HFF-Myc (cell line): ENCODE data around the gene HSD17B3.
A peak's percentile ranks its signal among the peaks of the same experiment; 100 is the strongest.

Source experiments
- DNase-seq: peaks from one replicate; pipeline ENCODE4 v3.0.0-alpha.2; 2011; ENCODE audit warnings: low read depth; ENCODE audit errors: extremely low read depth
- H3K4me3 ChIP-seq: replicated peaks from 2 replicates; pipeline ENCODE4 v1.5.1; 2011; ENCODE audit warnings: low read depth, mild to moderate bottlenecking, control low read depth, low read length
- TF ChIP-seq, protein P1 (sequence below): IDR thresholded peaks from 2 replicates; pipeline ENCODE4 v1.5.1; 2012; ENCODE audit warnings: mild to moderate bottlenecking, low read depth, low read length, control low read depth; ENCODE audit errors: missing control alignments

HSD17B3 gene

DNA sequence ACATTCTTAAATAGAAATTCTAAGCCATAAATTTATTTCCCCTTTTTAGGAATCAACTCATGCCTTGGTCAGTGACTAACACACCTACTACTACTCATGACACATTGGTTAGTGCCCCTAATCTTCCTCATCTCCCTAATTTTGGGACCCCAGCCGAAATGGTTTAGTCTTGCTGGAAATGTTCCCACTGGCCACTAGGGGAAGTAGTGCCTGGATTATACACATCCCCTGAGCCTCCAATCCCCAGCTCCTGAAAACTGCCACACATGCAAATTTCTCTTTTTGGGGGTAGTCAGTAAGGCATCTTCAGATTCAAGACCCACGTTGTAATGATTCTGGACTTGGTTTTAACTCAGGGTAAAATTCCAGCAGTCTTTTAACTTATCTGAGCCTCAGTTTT, 79.8 kb downstream of the HSD17B3 start:
- H3K4me3 ChIP-seq, result no peak overlapping the region
- DNase-seq, result no peak
- TF ChIP-seq, protein P1, sequence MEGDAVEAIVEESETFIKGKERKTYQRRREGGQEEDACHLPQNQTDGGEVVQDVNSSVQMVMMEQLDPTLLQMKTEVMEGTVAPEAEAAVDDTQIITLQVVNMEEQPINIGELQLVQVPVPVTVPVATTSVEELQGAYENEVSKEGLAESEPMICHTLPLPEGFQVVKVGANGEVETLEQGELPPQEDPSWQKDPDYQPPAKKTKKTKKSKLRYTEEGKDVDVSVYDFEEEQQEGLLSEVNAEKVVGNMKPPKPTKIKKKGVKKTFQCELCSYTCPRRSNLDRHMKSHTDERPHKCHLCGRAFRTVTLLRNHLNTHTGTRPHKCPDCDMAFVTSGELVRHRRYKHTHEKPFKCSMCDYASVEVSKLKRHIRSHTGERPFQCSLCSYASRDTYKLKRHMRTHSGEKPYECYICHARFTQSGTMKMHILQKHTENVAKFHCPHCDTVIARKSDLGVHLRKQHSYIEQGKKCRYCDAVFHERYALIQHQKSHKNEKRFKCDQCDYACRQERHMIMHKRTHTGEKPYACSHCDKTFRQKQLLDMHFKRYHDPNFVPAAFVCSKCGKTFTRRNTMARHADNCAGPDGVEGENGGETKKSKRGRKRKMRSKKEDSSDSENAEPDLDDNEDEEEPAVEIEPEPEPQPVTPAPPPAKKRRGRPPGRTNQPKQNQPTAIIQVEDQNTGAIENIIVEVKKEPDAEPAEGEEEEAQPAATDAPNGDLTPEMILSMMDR, result peak; percentile 65

DNA sequence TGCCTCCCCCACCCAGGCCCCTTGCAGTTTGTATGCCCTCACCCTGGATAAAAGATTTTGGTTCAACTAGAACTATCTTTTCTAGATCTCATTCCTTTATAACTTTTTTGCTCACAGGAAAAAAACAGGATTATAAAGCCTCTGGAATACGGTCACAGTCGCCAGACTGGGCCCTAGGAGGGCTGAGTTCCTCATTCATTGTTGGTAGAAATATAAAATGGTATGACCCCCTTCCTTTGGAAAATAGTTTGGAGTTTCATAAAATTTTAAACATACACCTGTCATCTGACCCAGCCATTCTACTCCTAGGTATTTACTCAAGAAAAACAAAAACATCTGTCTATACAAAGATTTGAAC, 82.1 kb downstream of the HSD17B3 start:
- H3K4me3 ChIP-seq, result no peak overlapping the region
- TF ChIP-seq, protein P1, result no peak

DNA sequence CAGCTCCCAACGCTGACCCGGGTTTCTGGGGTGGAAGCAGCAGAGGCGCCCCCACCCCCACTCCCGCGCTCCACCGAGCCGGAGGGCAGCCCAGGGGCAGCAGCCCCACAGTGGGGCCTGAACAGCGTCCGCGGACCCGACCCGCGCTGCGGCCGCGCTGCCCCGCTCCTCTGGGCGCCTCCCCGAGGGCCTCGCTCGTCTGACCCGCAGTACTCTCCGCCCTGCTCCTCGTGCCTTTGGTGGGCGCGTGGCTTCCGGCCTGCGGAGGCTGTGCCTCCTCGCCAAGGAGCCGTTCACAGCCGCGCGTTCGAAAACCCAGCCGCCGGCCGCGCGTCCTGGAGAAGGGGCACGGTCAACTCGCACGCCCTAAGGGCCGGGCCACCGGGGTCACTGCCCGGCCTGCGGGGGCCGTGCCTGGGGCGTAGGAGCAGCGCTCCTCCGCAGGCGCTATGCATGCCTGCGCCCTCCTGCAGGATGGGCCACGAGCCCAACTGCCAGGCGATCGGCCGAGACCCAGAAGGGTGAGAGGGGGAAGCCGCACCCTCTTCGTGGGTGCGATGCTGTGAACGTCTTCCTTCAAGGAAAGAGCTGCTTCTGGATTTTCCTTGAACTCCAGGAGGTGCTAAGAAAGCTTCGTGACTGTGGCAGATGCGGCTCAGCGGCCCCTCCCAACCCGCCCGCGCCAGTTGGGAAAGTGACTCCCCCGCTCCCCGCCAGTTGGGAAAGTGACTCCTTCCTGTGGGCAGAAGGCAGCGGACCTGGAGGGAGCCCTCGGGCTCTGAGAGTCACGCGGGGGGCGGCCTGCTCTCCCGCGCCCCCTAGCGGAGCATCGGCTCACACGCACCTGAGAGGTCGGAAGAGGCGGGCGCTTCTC, 82.7 kb downstream of the HSD17B3 start:
- no peak overlapping the region for H3K4me3 ChIP-seq
- no peak for DNase-seq
- TF ChIP-seq, protein P1, result peak; percentile 64

More for the DNA sequence above, 82.1 kb downstream of the HSD17B3 start:
- DNase-seq, result no peak

DNA sequence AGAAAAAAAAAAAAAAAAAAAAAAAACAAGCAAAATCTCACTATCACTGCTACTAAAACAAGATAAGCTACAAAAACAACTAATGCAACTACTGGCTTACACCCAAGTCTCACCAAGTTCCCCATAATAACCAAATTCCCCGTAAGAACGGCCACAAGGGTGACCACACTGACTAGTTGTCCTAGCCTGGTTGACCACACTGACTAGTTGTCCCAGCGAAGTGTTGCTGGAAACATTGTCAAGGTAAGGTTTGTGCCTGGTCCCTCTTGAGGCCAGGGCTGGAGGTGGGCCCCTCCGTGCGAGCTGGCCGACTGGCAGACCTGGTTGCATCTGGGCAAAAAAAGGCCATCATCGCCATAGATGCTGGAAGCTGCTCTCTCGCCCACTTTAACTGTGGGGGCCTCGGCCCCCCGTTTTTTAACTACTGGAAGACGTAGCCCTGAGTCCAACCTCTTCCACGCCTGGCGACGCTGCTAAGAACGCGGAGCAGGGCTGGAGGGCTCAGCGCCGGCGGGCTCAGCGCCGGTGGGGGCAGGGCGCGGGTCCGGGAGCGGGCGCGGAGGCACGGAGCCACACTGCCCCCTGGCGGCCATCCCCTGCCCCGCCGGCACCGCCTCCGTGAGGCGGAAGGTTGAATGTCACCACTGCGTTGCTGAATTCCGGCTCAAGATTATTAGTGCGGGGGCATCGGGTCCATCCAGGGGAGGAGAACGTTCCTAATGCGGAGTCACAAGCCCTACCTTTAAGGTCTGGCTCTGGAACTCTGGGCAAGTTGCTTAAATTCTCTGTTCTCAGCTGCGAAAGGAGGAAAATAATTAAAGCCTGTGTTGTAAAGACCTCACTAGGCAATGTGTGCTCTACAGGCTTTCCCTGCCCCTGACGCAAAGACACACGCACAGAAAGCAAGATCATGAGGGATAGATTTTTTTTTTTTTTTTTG, 84.0 kb downstream of the HSD17B3 start:
- no peak for DNase-seq
- H3K4me3 ChIP-seq, result 0 out of 2 replicates have a peak overlapping the region, but pooled peaks have one; percentile 8
- TF ChIP-seq, protein P1, result peak; percentile 90

DNA sequence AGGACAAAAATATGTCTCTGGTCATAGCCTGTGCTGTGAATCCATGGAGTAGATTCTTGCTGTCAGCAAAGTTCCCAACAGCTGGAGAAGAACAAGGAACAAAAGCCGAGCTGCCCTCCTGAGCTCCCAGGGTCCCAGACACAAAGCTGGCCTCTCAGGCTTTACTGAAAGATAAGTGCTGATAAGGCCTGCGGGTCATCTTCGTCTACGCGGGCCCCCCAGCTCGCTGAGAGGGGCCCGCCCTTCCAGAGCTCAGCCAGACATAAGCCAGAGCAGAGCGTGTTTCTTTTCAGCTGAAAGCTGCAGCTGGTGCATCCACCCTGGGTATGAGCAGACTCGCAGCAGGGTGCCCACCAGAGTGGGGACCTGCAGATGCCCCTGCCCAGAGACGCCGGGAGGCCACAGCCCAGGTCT, 84.7 kb downstream of the HSD17B3 start:
- DNase-seq, result no peak
- TF ChIP-seq, protein P1, result no peak
- no peak overlapping the region for H3K4me3 ChIP-seq

DNA sequence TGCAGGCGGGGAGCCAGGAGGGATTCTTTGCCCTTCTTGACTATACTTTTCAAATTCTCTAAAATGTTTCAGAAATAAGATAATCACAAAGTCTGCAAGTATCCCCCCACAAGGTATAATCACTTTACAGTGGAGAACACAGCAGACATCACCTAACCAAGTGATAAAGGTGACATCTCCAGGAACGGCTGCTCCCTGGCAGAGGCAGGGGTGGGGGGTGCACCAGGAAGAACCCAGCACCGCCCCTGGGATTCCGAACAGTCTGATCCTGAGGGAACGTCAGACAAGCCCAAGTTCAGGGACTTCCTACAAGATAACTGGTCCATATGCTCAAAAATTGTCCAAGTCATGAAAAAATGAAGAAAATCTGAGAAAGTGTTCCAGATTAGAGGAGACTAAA, 85.4 kb downstream of the HSD17B3 start:
- DNase-seq, result no peak
- TF ChIP-seq, protein P1, result no peak
- no peak overlapping the region for H3K4me3 ChIP-seq
